OCI-LY3 (cell line): ENCODE data around the gene WDR18.

Experiments used
- EZH2phosphoT487 ChIP-seq: fragments of 200-600 bp; shearing (Covaris generic); IDR thresholded peaks from 2 replicates; pipeline ENCODE4 v1.6.1; 2018; ENCODE audit warnings: antibody characterized with exemption, mixed run types, low read depth
- TF ChIP-seq, protein P1 (sequence below): fragments of 200-600, 300-600 bp; sonication (generic); IDR thresholded peaks from 2 replicates; pipeline ENCODE4 v1.5.1; 2014; ENCODE audit warnings: antibody characterized with exemption, low read length, low read depth

DNA sequence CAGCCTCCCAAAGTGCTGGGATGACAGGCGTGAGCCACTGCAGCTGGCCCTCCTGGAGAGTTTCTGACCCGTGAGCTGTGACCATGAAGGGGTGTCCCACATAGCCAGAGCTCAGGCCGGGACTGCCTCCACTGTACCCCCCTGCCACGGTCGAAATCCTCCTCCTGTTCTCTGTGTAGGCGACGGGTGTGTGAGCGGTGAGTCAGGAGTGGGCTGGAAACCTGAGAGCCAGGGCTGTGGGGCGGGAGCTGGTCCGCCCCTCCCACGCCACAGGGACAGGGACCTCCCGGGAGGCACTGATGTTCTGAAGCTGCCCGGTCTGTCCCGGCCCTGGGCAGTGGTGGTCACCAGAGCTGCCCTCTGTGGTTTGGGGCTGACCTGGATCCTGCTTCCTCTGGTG lies 3.9 kb downstream of the WDR18 start:
- TF ChIP-seq, protein P1, sequence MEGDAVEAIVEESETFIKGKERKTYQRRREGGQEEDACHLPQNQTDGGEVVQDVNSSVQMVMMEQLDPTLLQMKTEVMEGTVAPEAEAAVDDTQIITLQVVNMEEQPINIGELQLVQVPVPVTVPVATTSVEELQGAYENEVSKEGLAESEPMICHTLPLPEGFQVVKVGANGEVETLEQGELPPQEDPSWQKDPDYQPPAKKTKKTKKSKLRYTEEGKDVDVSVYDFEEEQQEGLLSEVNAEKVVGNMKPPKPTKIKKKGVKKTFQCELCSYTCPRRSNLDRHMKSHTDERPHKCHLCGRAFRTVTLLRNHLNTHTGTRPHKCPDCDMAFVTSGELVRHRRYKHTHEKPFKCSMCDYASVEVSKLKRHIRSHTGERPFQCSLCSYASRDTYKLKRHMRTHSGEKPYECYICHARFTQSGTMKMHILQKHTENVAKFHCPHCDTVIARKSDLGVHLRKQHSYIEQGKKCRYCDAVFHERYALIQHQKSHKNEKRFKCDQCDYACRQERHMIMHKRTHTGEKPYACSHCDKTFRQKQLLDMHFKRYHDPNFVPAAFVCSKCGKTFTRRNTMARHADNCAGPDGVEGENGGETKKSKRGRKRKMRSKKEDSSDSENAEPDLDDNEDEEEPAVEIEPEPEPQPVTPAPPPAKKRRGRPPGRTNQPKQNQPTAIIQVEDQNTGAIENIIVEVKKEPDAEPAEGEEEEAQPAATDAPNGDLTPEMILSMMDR = no peak
- TF ChIP-seq EZH2phosphoT487 = no peak
